HG02798 (cell line): ENCODE data around the gene ZC3H14.
A peak's percentile ranks its signal among the peaks of the same experiment; 100 is the strongest.

Experiments used
- ATAC-seq: cut with Tn5 transposase; IDR thresholded peaks from one replicate; pipeline ENCODE4 v1.9.1; 2021; ENCODE audit warnings: mild to moderate bottlenecking; ENCODE audit not compliant: unreplicated experiment, poor library complexity

ZC3H14 gene

GRCh38 chr14:88551094-88551870, 11.6 kb upstream of the ZC3H14 start:
- no peak for ATAC-seq

GRCh38 chr14:88551980-88552431, 10.8 kb upstream of the ZC3H14 start:
- ATAC-seq, result no peak

DNA sequence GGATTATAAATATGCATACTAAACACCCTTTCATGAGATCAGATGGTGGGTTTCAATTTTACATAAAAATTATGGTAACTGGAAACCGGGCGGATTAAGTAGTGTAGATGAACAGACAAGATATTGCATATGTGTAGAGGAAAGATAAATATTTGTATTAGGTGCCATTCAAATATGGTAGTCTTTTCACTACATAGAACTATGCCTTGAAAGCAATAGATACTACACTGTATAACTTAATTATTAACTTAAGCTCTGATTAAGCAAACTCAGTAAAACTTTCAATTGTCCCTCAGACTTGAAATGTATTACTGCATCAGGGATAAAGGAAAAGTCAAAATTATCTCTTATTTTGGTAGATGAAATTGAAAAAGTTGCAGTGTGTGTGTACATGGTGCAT, 10.0 kb upstream of the ZC3H14 start:
- no peak for ATAC-seq

DNA sequence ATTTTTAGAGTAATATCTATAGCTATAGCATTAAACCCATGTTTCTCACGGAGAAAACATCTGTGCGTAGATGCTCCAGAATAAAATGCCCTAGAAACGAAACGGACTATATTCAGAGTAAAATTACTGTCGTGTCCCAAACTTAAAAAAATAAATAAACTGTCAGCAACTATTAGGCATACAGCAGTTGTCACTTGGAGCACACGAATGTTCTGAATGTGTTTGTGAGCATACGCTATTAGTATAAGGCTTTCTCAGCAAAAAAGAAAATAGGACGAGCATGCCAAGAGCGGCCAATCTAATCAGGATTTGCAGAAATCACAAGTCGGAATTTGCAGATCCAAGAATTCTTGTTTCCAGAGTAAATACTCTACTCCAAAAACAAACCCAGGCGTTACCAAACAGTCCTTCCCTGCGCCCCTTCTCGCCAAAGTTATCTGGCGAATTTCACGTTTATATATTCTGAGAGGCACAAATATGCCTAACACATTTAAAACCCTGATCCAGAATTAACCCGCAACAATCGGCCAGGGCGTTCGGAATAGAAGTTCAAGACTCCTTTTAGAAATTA, 8.9 kb upstream of the ZC3H14 start:
- no peak for ATAC-seq

GRCh38 chr14:88554457-88555286, 8.2 kb upstream of the ZC3H14 start, which contains the start of gene PTPN21:
Gene PTPN21 (minus strand): TSS chr14:88555007. CDS start chr14:88550417, 4,590 bp downstream.
- ATAC-seq, result peak; percentile 65

GRCh38 chr14:88556581-88556980, 6.3 kb upstream of the ZC3H14 start:
- no peak for ATAC-seq

DNA sequence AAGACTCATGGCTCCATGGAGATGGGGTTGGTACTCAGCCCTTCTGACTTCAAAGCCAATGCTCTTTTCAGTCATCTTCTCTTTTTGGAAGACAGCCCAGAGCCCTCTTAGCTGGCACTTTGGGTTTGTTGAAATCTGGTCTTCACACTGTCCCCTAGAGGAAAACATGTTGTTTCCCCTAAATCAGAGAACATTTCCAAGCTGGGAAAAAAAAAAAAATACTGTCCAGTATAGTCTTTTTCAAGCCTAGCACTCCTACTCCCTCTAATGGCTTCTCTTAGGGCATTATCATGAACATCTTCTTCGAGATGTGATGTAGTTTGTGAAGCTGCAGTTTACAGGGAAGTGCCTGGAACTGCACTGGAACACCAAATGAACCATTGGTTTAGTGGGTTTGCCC, 3.0 kb upstream of the ZC3H14 start:
- ATAC-seq, result no peak

DNA sequence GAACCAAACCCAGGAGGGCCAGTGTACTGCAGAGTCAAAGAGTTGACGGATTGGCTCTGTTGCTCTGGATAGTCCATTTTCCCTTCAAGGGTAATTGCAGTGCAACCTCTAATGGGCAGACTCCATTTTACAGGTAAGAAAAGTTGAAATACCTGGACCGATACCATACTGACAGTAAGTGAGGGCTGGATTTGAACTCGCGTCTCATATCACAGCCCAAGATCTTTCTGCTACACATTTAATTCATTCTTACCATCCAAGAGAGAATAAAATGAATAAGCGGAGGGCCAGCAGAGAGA, 356 bp upstream of the ZC3H14 start:
- ATAC-seq, result no peak

GRCh38 chr14:88563845-88564244, 1.0 kb downstream of the ZC3H14 start:
- ATAC-seq, result no peak

DNA sequence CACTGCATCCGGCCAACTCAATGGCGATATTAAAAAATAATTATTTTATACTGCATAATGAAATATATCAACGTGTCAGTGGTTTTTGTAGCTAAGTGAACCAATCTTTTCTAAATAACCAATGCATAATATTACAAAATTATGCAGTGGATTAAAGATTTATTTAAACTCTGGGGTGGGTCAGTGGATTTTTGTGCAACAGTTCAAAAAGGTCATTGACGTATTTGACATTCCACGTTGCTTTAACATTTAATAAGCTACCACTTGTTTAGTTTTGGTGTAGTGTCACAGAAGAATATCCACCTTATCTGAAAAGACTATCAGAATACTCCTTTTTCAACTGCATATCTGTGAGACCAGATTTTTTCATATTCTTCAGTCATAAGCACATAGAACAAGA, 2.6 kb downstream of the ZC3H14 start:
- no peak for ATAC-seq

DNA sequence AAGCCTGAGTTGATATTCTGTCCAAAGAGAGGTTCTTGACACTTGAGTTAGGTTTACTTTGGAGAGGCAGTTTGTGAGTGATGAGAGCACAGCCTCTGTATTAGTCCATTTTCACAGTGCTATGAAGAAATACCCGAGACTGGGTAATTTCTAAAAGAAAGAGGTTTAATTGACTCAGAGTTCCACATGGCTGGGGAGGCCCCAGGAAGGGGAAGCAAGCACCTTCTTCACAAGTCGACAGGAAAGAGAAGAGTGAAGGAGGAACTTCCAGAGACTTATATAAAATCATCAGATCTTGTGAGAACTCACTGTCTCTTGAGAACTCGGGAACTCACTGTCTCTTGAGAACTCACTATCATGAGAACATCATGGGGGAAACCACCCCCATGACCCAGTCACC, 5.4 kb downstream of the ZC3H14 start:
- no peak for ATAC-seq

GRCh38 chr14:88572117-88572516, 9.3 kb downstream of the ZC3H14 start:
- no peak for ATAC-seq

DNA sequence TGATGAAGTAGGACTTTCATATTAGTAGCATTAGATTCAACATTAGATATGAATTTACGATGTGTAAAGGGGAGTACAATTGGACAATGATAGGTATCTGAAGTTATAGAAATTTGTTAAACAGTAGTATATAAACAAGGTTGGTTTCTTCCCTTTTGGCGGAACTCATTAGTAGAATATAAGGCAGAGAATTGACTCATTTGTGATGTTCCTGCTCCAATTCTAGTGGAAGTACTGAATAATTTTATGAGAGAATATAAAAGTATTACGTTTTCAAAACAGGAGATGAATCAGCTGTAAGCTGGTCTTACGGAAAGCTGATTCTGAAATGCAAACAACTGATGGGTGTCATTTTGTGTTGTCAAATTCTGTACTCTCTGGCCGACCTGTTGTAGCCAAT, 13.4 kb downstream of the ZC3H14 start:
- no peak for ATAC-seq

GRCh38 chr14:88584451-88584850, 21.6 kb downstream of the ZC3H14 start:
- ATAC-seq, result no peak

DNA sequence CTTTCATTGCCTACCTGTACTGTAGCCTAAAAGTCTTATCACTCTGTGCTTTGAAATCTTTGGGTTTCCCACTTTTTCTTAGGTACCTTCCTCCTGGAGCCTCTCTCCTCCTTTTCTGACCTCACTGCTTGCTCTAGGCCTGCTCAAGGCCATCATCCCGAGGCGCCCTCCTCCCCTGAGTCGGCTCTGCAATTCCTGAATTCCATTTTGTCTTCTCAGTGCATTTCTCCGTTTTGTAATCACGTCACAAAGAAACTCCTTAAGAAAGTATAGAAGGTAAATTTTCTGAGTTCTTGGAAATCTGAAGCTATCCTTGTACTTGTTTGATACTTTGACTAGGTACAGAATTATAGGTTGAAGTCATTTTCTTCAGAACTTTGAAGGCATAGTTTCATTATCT, 25.2 kb downstream of the ZC3H14 start:
- ATAC-seq, result no peak

DNA sequence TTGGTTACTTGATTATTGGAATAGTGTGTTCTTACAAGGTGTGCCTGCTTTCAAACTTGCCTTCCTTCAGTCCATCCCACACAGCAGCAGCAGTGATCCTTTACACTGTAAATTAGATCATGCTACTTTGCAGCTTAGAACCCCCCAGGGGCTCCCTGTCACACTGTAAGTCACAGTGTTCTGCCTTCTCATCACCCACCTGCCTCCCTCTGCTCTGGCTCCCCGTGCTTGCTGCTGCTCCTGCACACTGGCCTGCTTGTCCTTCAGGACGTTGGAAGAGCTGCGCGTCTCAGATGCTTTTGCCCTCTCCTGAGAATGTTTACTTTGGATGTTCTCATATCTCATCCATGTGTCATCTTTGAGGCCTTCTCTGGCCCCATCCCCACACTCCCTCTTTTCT, 27.3 kb downstream of the ZC3H14 start:
- ATAC-seq, result no peak

GRCh38 chr14:88592031-88592430, 29.2 kb downstream of the ZC3H14 start:
- no peak for ATAC-seq

DNA sequence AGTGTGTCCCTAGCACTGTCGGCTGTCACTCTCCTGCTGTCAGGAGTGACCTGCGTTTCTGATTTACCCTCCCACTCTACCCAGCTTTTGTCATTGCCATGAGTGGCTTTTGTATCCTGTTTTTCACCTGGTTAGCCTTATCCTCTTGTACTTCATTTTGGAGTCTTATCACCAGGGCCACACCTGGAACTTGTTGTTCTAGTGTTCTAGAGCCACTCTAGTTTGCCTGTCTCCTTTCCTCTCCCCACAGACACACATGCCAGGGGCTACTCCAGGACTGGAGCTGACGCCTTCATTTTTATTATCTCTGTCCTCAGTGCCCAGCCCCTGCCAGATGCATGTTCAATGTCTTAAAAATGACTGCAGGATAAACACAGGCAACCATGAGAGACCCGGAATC, 34.2 kb downstream of the ZC3H14 start:
- ATAC-seq, result no peak

DNA sequence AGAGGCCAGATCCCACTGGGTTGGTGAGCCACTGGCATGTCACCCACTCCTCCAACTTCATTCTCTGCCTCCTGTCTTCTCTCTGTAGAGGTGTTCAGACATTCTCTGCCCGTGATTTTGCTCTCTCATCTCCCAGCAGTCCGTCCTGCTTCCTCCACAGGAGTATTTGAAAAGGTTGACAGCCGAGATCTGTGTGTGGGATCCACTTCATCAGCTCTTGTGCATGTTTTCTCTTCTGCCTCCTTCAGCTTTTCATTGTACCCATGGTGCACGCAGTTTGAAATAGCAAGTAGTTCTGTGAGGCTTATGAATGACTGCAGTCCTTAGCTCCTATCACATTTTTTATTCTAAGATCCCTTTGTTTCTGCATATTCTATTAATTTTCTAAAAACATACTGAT, 34.8 kb downstream of the ZC3H14 start:
- no peak for ATAC-seq

DNA sequence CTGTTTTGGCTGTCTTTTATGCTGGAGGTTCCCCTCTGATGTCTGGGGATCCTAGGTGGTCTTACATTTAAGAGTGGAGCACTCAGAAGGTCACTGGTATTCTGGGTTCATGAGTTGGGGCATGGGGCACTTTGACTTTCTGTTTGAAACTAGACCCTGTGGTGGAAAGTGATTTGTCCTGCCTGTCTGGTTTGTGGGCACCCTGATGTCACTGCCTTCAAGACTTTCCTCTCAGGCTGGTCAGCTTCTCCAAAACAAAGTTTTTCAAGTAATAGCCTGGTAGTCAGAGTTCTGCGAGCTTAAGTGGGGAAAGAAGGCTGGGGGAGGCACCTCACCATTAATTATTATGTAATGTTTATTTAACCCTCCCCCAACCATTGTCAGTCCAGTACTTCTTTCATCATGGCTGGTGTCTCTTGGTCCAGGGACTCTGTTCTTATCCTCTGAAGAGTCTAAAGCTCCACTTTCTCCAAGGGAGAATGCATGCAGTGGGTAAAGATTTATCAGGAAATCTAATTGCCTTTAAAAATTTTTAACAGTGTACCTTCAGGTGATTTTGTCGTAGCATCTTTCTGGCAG, 35.3 kb downstream of the ZC3H14 start:
- no peak for ATAC-seq

GRCh38 chr14:88599326-88599725, 36.5 kb downstream of the ZC3H14 start:
- ATAC-seq, result peak; percentile 40
